ENCODE data around the gene HS6ST3. TPM values are rescaled to one million over a fixed set of nuclear protein-coding genes. Genes with fewer than 3 reads are reported as not detected.

Gene HS6ST3
- total RNA-seq, 1 donor from 2014 or later: 25.3 TPM

DNA sequence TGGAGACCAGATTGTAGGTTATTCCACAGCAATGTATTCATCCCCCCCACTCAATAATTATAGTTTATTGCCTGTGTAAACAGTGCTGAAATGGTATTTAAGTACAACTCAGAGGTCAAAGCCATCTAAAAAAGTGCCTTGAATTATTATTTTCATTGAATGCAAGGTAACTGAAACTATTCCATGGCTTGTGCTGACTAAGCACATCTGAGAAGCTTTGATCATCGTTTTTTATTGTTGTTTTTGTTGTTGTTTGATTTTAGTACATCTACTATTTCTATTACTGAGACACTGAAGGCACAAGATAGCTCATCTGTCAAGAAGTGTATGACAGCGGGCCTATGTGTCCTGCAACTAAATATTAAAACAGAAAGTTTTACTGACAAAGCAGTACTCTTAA is 596.4 kb downstream of the HS6ST3 start:
- DNase-seq (ENCODE audit: low spot score in 2 of 2) (no peak), FAIRE-seq (no peak)

DNA sequence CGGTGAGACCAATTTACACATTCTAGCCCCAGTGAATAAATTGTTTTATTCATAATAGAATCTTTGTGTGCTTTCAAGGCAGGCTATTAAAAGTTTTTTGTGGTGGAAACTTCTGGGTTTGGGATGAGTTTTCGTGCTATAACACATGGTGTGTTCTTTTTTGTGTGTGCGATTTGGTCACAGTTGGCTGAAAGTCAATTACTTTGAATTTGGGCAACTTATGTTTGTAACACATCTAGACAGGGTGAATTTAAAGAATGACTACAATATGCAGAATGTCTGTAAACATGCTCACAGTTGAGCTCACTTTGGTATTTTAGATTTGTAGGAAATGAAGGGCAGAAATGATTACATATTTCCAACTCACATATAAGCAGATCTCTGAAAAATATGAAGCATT is 597.3 kb downstream of the HS6ST3 start:
- FAIRE-seq (no peak), DNase-seq (ENCODE audit: low spot score in 2 of 2) (no peak)

DNA sequence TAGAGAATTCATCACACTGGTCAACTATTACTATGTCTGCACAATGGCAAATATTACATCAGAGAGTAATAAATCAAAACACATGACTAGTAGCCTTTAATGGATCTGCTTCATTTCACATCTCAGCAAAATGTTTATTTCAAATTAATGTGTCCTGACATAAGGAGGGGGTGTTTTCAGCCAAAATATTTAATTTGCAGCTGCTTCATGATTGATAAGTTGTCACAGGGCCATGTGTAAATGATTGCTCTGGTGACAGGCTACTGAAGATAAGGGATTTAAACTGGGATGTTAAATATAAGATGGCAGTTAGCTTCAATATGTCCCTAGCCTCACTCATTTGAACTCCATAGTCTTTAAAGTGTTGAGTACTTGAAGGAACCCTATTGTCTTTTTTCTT is 601.1 kb downstream of the HS6ST3 start:
- no peak for DNase-seq (ENCODE audit: low spot score in 2 of 2)

DNA sequence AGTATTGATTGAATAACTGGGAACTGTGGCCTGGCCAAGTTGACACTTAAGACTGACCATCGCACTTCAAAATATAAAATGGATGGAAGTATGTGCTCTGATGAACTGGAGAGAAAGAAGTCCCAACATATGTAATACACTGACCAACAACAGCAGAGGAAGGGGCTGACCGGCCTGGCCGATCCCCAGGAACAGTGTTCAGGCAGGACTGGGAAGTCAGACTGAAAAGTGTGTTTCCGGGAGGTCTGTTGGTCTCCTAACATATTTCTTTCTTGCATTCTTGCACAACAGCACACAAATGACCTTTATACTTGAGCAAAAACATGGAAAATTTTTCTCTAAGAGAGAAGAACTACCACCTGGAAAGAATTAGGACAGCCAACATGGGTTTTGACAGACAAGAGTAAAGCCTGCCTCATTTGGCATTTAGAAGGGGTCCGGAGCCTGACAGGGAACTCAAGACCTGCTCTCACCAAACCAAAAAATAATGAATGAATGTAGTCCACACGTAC is 606.5 kb downstream of the HS6ST3 start:
- no peak for DNase-seq (ENCODE audit: low spot score in 2 of 2)
- FAIRE-seq: no peak

More for the DNA sequence above, 601.1 kb downstream of the HS6ST3 start:
- no peak for FAIRE-seq

DNA sequence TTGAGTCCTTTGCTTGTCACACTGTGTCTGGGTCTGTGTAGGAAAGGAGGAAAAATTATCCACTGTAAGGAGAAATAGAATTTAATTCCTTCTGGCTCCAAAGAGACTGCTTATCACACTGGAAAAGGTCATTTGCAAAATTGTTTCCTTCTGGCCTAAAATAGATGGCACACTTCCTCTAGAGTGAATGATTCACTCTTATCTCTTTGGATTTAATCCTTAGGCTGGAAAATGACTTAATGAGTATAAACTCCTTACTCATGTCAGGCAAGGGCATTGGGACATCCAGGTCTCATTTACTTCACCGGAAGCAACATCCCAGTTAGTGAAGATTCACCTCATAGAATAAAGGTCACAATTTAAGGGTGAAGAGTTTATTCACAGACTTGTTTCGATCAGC is 610.8 kb downstream of the HS6ST3 start:
- FAIRE-seq: no peak
- DNase-seq (ENCODE audit: low spot score in 2 of 2): no peak

DNA sequence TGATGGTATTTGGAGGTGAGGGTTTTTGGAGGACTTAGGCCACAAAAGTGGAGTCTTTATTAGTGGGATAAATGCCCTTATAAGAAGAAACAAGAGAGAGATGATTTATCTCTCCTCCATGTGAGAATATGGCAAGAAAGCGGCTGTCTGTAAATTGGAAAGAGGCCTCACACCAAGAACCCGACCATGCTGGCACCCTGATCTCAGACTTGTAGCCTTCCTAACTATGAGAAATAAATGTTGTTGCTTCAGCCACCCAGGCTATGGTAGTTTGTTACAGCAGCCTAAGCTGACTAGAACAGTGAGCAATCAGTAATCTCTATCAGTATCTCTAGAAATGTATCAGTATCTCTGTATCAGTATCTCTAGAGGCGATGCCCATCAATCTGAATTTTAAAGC is 617.2 kb downstream of the HS6ST3 start:
- no peak for FAIRE-seq
- DNase-seq (ENCODE audit: low spot score in 2 of 2): no peak

DNA sequence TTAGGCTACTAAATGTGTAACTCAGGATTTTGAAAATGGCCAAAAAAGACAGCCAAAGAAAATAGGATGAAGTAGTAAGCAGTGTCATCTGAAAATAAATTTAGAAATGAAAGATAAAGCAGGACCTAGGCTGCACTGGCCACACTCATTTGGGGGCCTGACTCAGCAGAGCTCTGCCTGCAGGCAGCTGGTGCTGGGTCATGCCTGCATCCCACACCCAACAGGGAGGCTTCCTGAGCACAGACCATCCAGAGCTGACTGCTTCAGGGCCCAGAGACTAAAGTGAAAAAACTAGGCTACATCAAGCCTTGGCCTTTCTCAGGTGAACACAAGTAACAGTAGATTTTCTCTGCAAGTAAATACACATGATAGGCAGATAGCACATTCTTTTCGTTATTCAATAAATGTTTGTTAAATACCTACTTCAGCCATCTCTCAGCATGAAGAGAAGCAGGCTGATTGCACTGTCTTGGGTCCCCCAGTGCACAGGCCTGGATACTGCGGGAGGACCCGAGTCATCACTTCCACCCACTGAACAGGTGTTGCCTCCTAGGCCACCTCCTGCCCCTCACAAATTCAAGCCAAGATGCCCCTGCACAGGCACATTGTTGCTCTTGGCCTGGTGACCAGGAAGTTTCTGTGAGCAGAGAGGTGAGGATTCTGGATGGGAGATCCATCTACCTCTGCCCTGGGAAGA is 620.4 kb downstream of the HS6ST3 start:
- FAIRE-seq (no peak), DNase-seq (ENCODE audit: low spot score in 2 of 2) (no peak)

DNA sequence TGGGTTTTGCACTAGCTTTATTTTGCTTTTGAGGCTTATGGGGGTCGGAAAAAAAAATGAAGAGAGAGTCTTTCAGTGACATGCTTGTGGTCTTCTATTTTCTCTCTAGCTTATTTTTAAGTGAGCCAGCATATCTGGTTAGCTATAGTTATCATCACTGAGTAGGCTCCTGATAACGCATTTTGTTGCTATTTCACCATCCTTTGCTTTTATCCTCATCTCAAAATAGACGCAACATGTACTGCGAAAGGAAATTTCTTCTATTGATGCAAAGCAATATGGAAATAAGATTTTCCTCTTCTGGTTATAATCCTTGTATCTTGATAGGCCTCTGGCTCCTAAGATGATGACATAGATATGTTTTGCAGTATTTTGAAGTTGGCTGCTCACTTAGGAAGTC is 630.5 kb downstream of the HS6ST3 start:
- no peak for FAIRE-seq
- DNase-seq (ENCODE audit: low spot score in 2 of 2): no peak

DNA sequence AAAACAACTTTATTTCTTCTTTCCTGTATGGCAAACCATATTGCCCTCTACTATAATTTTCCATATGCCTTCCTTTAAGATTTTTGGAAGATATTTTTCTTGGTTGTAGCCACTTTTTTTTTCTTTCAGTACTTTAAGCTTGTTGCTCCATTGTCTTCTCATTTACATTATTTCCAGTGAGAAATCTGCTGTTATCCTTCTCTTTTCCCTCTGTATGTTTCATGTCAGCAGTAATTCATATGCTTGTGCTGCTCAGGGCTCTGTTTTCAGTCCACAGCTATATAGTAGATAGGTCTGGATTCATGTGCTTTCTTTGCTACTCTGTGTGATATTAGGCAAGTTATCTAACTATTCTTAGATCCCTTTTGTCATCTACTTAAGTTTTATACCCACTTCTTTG is 636.7 kb downstream of the HS6ST3 start:
- no peak for FAIRE-seq
- DNase-seq (ENCODE audit: low spot score in 2 of 2): no peak

DNA sequence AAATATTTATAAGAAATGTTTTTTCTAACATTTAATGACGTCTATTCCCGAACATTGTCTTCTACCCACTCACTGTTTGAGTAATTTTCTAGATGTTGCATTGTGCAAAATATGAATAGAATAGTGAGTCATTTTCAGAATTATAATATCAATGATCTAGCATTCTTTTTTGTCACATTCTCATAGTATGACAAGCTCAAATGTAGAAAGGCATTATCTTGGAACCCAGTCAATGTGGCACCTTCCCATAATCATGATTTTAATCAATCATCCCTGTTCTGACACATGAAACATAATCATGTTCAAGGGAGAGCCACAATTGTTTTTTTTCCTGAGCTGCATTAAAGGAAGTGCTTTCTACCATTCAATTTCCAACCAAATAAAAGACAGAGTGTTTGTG is 638.6 kb downstream of the HS6ST3 start:
- FAIRE-seq (no peak), DNase-seq (ENCODE audit: low spot score in 2 of 2) (no peak)

DNA sequence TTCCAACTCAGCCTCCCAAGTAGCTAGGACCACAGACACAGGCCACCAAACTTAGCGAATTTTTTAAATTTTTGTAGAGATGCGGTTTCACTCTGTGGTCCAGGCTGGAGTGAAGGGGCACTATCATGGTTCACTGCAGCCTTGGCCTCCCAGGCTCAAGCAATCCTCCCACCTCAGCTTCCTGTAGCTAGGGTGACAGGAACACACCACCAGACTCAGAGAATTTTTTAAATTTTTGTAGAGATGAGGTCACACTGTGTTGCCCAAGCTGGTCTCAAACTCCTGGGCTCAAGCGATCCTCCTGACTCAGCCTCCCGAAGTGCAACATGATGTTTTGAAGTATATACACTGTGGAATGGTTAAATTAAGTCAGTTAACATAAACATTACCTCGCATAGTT is 640.8 kb downstream of the HS6ST3 start:
- DNase-seq (ENCODE audit: low spot score in 2 of 2) (no peak), FAIRE-seq (no peak)

DNA sequence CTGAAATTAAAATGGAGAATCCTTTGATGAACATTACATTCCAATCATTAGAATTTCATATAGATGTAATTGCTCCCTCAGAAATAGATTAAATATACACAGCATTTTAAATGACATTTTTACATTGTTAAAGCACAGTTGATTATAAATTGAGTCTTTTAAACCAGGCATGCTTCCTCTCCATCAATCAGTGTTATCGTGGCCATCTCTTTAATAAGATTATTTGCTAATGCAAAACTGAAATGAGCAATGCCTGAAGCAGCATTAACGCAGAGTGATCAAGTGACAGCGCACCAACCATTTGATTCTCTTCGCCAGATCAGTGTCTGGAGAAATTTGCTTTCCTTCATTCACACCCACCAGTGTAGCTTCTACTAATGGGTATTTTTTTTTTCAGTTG is 644.6 kb downstream of the HS6ST3 start:
- DNase-seq (ENCODE audit: low spot score in 2 of 2) (no peak), FAIRE-seq (no peak)

DNA sequence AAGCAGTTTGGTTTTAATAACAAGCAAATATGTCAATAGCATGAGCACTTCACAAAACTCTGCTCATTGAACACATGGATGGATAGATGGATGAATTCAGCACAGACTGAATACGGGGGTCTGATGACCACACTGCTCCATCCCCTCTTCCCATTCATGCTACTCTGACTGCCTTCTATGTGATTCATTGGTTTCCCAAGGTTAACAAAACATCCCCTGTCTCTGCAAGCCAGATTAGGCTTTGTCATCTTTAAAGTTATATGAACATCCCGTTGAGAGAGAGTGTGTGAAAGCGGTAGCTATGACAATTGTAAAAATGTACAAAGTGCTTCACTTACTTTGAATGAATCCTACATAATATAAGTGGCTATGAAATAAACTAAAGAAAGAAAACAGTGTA is 651.9 kb downstream of the HS6ST3 start:
- DNase-seq (ENCODE audit: low spot score in 2 of 2): no peak
- no peak for FAIRE-seq

DNA sequence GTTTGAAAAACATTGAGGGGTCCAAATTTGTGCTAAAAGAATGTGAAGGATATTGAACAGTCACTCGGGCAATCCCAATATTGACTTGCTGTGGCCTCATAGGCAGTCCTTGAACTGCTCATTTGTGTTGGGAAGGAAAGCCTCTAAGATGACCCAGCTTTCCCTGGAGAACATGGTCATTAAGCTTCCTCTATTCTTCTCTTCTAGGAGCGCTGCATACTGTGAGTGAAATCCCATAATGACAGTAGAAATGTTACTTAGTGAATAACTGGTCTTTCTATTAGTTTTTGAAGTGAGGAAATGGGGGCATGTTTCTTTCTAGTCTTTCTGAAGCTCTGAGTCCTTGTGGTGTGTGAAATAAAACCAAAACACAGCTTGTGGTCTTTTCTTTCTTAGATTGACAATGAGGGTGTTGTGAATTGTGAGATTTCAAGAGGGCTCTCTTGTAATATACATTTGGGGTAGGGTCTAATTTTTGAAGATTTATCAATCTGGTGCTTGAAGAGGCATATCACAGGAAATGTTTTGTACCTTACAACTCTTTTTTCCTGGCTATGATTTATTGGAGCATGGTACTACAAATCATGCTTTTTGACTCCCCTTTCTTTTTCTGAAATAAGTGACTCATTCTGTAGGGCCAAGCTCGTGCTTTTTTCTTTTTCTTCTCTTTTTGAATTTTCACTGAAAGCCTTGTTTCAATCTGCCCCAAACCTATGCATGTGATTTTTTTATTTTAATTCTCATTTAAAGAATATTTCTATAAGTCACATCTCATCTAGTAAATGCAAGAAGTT is 653.6 kb downstream of the HS6ST3 start:
- DNase-seq (ENCODE audit: low spot score in 2 of 2) (no peak), FAIRE-seq (no peak)

DNA sequence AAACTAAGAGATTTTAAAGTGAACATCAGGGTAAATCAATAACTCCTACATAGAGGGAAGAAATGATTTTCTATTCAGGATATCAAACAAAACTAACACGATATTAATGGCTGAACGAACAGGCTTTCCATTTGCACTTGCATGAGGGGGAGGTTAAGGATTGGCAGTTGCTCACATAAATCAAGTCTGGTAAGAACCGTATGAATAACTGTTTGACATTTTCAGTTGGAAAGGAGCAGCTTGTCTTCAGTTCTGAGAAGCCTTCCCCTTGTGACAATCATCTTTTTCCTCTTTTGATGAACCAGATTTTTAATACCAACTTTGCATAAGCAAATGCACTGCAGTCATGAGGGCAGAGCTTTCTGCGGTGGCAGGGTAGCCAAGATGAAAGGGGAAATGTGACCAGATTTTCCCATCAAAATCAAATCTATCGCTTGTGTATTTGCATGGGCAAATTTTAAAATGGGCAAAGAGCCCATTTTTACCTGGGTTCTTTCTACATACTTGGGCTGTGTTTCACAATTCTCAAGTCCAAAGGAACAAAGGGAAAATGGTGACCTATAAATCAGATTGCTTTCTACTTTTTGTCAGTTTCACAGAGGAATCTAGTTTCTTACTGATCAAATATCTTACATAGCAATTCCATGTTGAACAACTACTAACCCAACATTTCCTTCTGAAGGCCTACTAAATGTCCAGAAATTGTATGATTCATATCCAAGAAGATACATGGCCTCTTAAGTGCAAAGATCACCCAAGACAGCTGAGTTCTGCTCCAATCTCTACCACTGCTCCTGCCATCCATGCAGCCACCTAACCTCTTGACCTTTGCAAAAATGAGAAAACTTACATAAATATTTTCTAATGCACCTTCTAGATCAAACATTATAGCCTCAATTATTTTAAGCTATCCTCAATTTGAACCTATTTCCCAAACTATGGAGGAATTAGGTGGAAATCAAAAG is 654.7 kb downstream of the HS6ST3 start:
- DNase-seq (ENCODE audit: low spot score in 2 of 2) (no peak), FAIRE-seq (no peak)

DNA sequence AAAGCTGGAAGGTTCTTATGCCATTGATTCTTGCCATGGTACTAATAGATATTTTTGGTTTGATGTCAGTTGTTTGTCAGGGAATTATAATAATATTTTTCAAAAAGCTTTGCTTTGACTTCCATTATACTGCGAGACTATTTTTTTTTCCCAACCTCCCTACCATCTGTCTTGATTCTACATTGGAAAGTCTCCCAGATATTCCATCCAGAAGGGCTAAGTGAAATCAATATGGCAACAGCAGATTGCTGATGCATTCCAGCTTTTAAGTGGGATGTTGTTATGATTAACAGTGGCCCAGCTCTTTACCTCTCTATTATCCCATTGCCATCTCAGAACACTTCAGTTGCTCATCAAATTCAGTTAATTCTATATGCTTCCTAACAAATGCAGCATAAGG is 657.0 kb downstream of the HS6ST3 start:
- DNase-seq (ENCODE audit: low spot score in 2 of 2): no peak
- no peak for FAIRE-seq

DNA sequence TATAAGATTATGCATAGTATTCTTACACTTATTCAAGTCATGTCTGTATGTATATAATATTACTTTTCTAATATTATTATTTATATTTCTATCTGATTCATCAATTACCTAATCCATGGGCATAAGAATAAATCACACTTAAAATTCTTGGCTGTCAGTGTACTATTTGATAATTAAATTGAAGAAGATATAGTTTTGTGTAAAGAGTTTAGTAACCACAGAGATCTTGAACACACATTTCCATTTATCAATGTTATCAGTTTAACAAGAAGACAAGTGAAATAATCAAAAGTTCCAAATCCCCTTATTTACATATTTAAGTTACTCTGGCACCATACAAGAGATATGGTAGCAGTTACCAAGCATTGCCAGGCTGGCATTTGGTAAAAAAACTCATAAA is 659.9 kb downstream of the HS6ST3 start:
- DNase-seq (ENCODE audit: low spot score in 2 of 2) (no peak), FAIRE-seq (no peak)

DNA sequence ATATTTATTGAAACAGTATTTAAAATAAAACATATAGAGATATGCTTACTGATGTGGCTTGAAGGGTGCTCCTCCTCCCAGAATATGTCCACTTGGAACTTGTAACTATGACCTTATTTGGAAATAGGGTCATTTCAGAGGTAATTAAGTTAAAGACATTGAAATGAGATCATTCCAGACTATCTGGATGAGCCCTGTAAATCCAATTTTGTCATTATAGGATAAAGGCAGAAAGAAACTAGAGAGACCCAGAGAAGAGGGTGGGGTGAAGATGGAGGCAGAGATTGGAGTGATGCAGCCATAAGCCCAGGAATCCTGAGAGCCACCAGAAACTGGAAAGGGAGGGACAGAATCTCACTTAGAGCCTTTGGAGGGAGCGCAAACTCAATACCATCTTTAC is 661.2 kb downstream of the HS6ST3 start:
- no peak for DNase-seq (ENCODE audit: low spot score in 2 of 2)
- no peak for FAIRE-seq

DNA sequence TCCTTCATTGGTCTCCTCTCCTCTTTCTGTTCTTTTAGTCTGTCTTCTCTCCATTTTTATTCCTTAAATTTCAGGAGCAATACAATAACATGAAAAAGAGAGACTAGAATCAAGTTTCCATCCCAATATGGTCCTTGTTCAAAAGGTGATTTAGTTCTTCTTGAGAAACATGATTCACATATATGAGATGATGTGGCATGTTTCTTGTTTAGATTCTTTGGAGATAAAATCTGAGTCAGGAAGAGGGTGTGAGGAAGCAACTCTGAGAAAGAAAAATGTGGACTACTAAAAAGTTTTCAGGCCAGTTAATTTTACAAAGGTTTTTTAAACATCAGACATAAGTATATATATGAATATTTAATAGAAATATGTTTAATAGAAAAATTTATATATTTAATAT is 673.0 kb downstream of the HS6ST3 start:
- FAIRE-seq: no peak
- DNase-seq (ENCODE audit: low spot score in 2 of 2): no peak

DNA sequence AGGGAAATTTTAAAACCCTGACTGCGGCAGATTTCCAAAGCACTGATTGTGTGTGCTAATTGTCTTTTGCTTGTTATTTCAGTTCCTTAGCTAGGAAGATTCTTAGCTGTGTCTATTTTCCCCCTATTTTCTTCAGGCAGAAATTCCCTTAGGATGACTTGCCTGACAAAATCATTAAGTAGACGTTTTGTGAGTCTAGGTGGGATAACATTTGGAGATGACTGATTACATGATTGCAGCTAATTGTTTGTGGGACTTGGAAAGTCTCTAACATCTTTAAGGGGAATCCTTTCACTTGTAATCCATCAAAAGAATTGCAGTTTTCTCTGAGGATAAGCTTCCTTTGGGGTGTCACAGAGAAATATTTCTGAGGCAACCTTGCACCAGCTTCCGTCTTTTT is 676.4 kb downstream of the HS6ST3 start:
- DNase-seq (ENCODE audit: low spot score in 2 of 2) (no peak), FAIRE-seq (no peak)

DNA sequence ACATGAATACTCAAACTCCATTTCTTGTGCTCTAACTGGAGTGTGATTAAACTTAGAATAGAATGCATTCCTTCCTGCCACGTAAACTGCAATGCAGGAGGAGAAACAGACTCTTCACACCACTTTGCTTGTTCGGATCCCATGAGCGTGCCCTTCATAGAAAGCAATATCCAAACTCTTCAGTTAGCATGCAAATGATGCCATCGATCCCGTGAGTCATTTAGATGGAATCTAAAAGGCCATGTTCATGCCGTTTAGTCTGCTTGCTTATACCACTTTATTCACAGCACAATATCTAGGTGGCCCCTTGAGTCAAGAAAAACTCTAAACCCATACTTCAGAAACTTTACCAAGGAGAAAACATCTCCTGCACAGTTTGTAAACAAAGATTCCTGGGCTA is 678.6 kb downstream of the HS6ST3 start:
- FAIRE-seq (no peak), DNase-seq (ENCODE audit: low spot score in 2 of 2) (no peak)
